Measurements from ENCODE around the gene DRP2.

Gene DRP2

DNA sequence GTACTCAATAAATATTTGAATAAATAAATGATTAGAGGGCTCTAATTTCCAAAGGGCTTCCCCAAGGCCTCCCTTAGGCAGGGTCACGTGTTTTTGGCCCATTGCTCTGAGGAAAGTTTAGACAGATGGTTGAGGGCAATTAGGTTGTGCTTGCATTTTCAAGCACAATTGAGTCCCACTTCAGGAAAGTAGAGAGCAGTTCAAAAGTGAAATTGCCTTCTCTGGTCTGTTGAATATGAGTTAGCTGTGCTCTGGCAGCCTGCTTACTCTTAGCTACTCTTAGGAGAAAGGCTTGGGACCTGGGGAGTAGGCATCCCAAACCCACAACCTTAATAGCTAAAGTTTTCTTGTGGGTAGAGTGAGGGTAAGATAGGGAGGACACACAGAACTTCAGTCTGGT, 9.0 kb upstream of the DRP2 start:
- ChIA-PET CTCF (no interaction called here), POLR2A (interaction anchor here (1.1 kb wide), 1 partner anchor 113 kb away, joined by 3 read pairs; the partner anchor contains the start of gene CENPI)
- TF ChIP-seq SUZ12 (IDR thresholded peaks at IDR 0.05) (no peak), FOXK2 (IDR thresholded peaks at IDR 0.05) (no peak), CTBP1 (IDR thresholded peaks at IDR 0.05; ENCODE audit: borderline replicate concordance) (no peak), HDGF (IDR thresholded peaks at IDR 0.05; ENCODE audit: borderline replicate concordance) (no peak), ZNF384 (IDR thresholded peaks at IDR 0.05) (no peak), FOXA1 (IDR thresholded peaks at IDR 0.05) (no peak), LEF1 (IDR thresholded peaks at IDR 0.05; ENCODE audit: borderline replicate concordance) (no peak), TARDBP (IDR thresholded peaks at IDR 0.05) (no peak), SP1 (IDR thresholded peaks at IDR 0.05) (no peak), ELF4 (IDR thresholded peaks at IDR 0.05) (no peak), NFRKB (IDR thresholded peaks at IDR 0.05) (no peak), ARNT (IDR thresholded peaks at IDR 0.05) (no peak), BHLHE40 (IDR thresholded peaks at IDR 0.05; ENCODE audit: borderline replicate concordance) (no peak), FOXM1 (IDR thresholded peaks at IDR 0.05; ENCODE audit: borderline replicate concordance) (no peak)
- TF ChIP-seq, protein P1, sequence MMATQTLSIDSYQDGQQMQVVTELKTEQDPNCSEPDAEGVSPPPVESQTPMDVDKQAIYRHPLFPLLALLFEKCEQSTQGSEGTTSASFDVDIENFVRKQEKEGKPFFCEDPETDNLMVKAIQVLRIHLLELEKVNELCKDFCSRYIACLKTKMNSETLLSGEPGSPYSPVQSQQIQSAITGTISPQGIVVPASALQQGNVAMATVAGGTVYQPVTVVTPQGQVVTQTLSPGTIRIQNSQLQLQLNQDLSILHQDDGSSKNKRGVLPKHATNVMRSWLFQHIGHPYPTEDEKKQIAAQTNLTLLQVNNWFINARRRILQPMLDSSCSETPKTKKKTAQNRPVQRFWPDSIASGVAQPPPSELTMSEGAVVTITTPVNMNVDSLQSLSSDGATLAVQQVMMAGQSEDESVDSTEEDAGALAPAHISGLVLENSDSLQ (IDR thresholded peaks at IDR 0.05), result no peak
- no peak for DNase-seq (ENCODE audit: extremely low spot score)

- TF ChIP-seq ELF4 (IDR thresholded peaks at IDR 0.05), result no peak
- TF ChIP-seq SP1 (IDR thresholded peaks at IDR 0.05), result no peak
- TF ChIP-seq NFRKB (IDR thresholded peaks at IDR 0.05), result no peak
- POLR2A ChIA-PET, result interaction anchor here (0.6 kb wide), 1 partner anchor 145 kb away, joined by 4 read pairs; no protein-coding TSS in a partner anchor
- CTCF ChIA-PET, result no interaction called here
- no peak for DNase-seq (ENCODE audit: extremely low spot score)
These were observed 1.9 kb upstream of the DRP2 start for GRCh38 chrX:101217689-101218088.

- TF ChIP-seq, protein P1 (IDR thresholded peaks at IDR 0.05), result no peak
- TF ChIP-seq FOXK2 (IDR thresholded peaks at IDR 0.05) (no peak), FOXA1 (IDR thresholded peaks at IDR 0.05) (no peak), BHLHE40 (IDR thresholded peaks at IDR 0.05; ENCODE audit: borderline replicate concordance) (no peak), TARDBP (IDR thresholded peaks at IDR 0.05) (no peak), FOXM1 (IDR thresholded peaks at IDR 0.05; ENCODE audit: borderline replicate concordance) (no peak), SUZ12 (IDR thresholded peaks at IDR 0.05) (no peak), ELF4 (IDR thresholded peaks at IDR 0.05) (no peak), ZNF384 (IDR thresholded peaks at IDR 0.05) (no peak), NFRKB (IDR thresholded peaks at IDR 0.05) (no peak)
- ChIA-PET CTCF (no interaction called here), POLR2A (no interaction called here)
- no peak for DNase-seq (ENCODE audit: extremely low spot score)
These were observed 319 bp downstream of the DRP2 start for GRCh38 chrX:101219864-101220346.

- ChIA-PET CTCF (no interaction called here), POLR2A (no interaction called here)
- DNase-seq (ENCODE audit: extremely low spot score), result no peak
- TF ChIP-seq L3MBTL2 (conservative IDR thresholded peaks at IDR 0.05) (no peak), FOXM1 (IDR thresholded peaks at IDR 0.05; ENCODE audit: borderline replicate concordance) (no peak), CTBP1 (IDR thresholded peaks at IDR 0.05; ENCODE audit: borderline replicate concordance) (no peak), FOXA1 (IDR thresholded peaks at IDR 0.05) (no peak)
These were observed 1.2 kb downstream of the DRP2 start for GRCh38 chrX:101220662-101221260.

GRCh38 chrX:101223226-101223625, 3.6 kb downstream of the DRP2 start:
- POLR2A ChIA-PET, result no interaction called here
- DNase-seq (ENCODE audit: extremely low spot score), result no peak
- CTCF ChIA-PET, result no interaction called here
- TF ChIP-seq SP1 (IDR thresholded peaks at IDR 0.05) (no peak), ARNT (IDR thresholded peaks at IDR 0.05) (no peak), CTBP1 (IDR thresholded peaks at IDR 0.05; ENCODE audit: borderline replicate concordance) (no peak), L3MBTL2 (conservative IDR thresholded peaks at IDR 0.05) (no peak)

- ChIA-PET POLR2A (no interaction called here), CTCF (interaction anchor here (0.6 kb wide), 1 partner anchor 149 kb away, joined by 3 read pairs; no protein-coding TSS in a partner anchor)
These were observed 9.6 kb downstream of the DRP2 start for GRCh38 chrX:101229170-101229569.

More at GRCh38 chrX:101229170-101229569, 9.6 kb downstream of the DRP2 start:
- DNase-seq (ENCODE audit: extremely low spot score), result no peak
- TF ChIP-seq NFRKB (IDR thresholded peaks at IDR 0.05), result no peak
- no peak for TF ChIP-seq FOXA1 (IDR thresholded peaks at IDR 0.05)
- no peak for TF ChIP-seq TARDBP (IDR thresholded peaks at IDR 0.05)
- TF ChIP-seq LEF1 (IDR thresholded peaks at IDR 0.05; ENCODE audit: borderline replicate concordance), result no peak
- no peak for TF ChIP-seq BHLHE40 (IDR thresholded peaks at IDR 0.05; ENCODE audit: borderline replicate concordance)
- TF ChIP-seq, protein P1 (IDR thresholded peaks at IDR 0.05), result no peak
- TF ChIP-seq ARNT (IDR thresholded peaks at IDR 0.05), result no peak
- no peak for TF ChIP-seq L3MBTL2 (conservative IDR thresholded peaks at IDR 0.05)
- TF ChIP-seq FOXK2 (IDR thresholded peaks at IDR 0.05), result no peak
- no peak for TF ChIP-seq SP1 (IDR thresholded peaks at IDR 0.05)
- TF ChIP-seq FOXM1 (IDR thresholded peaks at IDR 0.05; ENCODE audit: borderline replicate concordance), result no peak
- no peak for TF ChIP-seq CTBP1 (IDR thresholded peaks at IDR 0.05; ENCODE audit: borderline replicate concordance)
- TF ChIP-seq HDGF (IDR thresholded peaks at IDR 0.05; ENCODE audit: borderline replicate concordance), result no peak
- TF ChIP-seq ELF4 (IDR thresholded peaks at IDR 0.05), result no peak
- no peak for TF ChIP-seq SUZ12 (IDR thresholded peaks at IDR 0.05)
- TF ChIP-seq ZNF384 (IDR thresholded peaks at IDR 0.05), result no peak
